ENCODE data around the gene KIFAP3. TPM values are rescaled to one million over a fixed set of nuclear protein-coding genes. Genes with fewer than 3 reads are reported as not detected.

KIFAP3 gene
- total RNA-seq, 1 donor from 2014 or later, result 21.1 TPM

Other genes with a start within 250 kb of the KIFAP3 start
- gene SCYL3, start 180.8 kb downstream of the KIFAP3 start, total RNA-seq, result 4.1 and 5.9 TPM in 2 replicates
- not detected in 2 replicates for gene NTMT2, start 71.3 kb upstream of the KIFAP3 start, total RNA-seq

All from glomerular endothelial cell (primary cell).